ENCODE results near the gene ANXA4.
"Not testable (repeated sequence)": the region's sequence is repeated elsewhere in the genome, so short reads cannot be mapped to it uniquely, and the experiment has no call there.

GRCh38 chr2:69738149-69738548 lies 3.8 kb upstream of the ANXA4 start:
- not testable (repeated sequence) for TF ChIP-seq CTCF (IDR thresholded peaks at IDR 0.05); CHD2 (IDR thresholded peaks at IDR 0.05; ENCODE audit: low read length, partially characterized antibody); NFIC (IDR thresholded peaks at IDR 0.05; ENCODE audit: borderline replicate concordance); MAX (IDR thresholded peaks at IDR 0.05; ENCODE audit: low read depth); RCOR1 (IDR thresholded peaks at IDR 0.05; ENCODE audit: low read length); POLR2AphosphoS5 (IDR thresholded peaks at IDR 0.05; ENCODE audit: low read depth, low read length); MEF2A (IDR thresholded peaks at IDR 0.05; ENCODE audit: borderline replicate concordance, low read depth); USF1 (IDR thresholded peaks at IDR 0.05; ENCODE audit: borderline replicate concordance, low read depth); EP300 (IDR thresholded peaks at IDR 0.05; ENCODE audit: borderline replicate concordance in 1 of 2, low read depth in 1 of 2, low read length in 1 of 2); REST (IDR thresholded peaks at IDR 0.05; ENCODE audit: low read depth, low read length); TAF1 (IDR thresholded peaks at IDR 0.05; ENCODE audit: borderline replicate concordance, low read depth, low read length)

Data from SK-N-SH (cell line).